H1 (cell line): ENCODE measurements around the gene TSC1. TPM values are rescaled to one million over a fixed set of nuclear protein-coding genes. Genes with fewer than 3 reads are reported as not detected.

Source experiments
- ATF2 ChIP-seq: IDR thresholded peaks from 2 replicates; pipeline ENCODE4 v1.6.1; 2012; ENCODE audit warnings: low read length, inconsistent platforms
- SAP30 ChIP-seq: fragments of 300-600 bp; sonication (generic); IDR thresholded peaks from 2 replicates; pipeline ENCODE4 v1.7.1; 2012; ENCODE audit warnings: low read length, moderate library complexity, mild to moderate bottlenecking, inconsistent platforms; ENCODE audit not compliant: insufficient read depth, insufficient replicate concordance
- SRF ChIP-seq: IDR thresholded peaks from 2 replicates; pipeline ENCODE4 v1.6.1; 2011; ENCODE audit warnings: mild to moderate bottlenecking, low read depth, low read length, moderate library complexity
- SUZ12 ChIP-seq: fragments of 200-600 bp; sonication (generic); IDR thresholded peaks from 2 replicates; pipeline ENCODE4 v1.6.1; 2012; ENCODE audit warnings: mild to moderate bottlenecking, inconsistent platforms, low read length, moderate library complexity, mixed read lengths
- TAF7 ChIP-seq: optimal IDR thresholded peaks from 2 replicates; pipeline ENCODE3; 2011; ENCODE audit warnings: low read depth, mild to moderate bottlenecking, inconsistent platforms, low read length, moderate library complexity, borderline replicate concordance
- polyA plus RNA-seq, 7 experiments: library from polyadenylated mRNA; depleted of rRNA in 3 of 7; stranded (reverse) in 5 of 7; unstranded in 2 of 7; fragments of >200 nt in 5 of 7; fragments of 200-250 nt in 2 of 7; gene quantifications; 1 replicate in 5 of 7; 2 replicates in 1 of 7; 4 replicates in 1 of 7; pipeline versions ENCODE4 v1.2.1 to v1.2.3, GENCODE V29; 2011 to 2013; ENCODE audit warnings: missing spikeins in 2 of 7, mixed read lengths in 2 of 7
- total RNA-seq: library from RNA; stranded (reverse); fragmentation: NEBNext Ultra II Directional; extraction: Animal tissue kit (Norgen Biotek cat#: 25700); gene quantifications from 2 replicates; pipeline ENCODE4 v1.2.1, GENCODE V29; 2021

Gene TSC1
- total and polyA plus RNA-seq, 2 of the 8 experiments (the other 6 are each of a cell fraction or from before 2014, with no cell fraction given), result 37.2 to 46.0 TPM

GRCh38 chr9:132887181-132888120, 57.0 kb downstream of the TSC1 start (continued):
- TF ChIP-seq SAP30, result no peak
- TF ChIP-seq SUZ12, result no peak
- TF ChIP-seq ATF2, result no peak
- no peak for TF ChIP-seq TAF7
- TF ChIP-seq SRF, result no peak
